NT2/D1 (cell line): ENCODE measurements around the gene FFAR1.

Experiments
- YY1 ChIP-seq: IDR thresholded peaks from 2 replicates; pipeline ENCODE4 v1.6.1; 2011; ENCODE audit not compliant: insufficient read length, insufficient read depth
- ZNF274 ChIP-seq: IDR thresholded peaks from 2 replicates; pipeline ENCODE4 v1.6.1; 2011; ENCODE audit warnings: mild to moderate bottlenecking, low read depth, low read length

DNA sequence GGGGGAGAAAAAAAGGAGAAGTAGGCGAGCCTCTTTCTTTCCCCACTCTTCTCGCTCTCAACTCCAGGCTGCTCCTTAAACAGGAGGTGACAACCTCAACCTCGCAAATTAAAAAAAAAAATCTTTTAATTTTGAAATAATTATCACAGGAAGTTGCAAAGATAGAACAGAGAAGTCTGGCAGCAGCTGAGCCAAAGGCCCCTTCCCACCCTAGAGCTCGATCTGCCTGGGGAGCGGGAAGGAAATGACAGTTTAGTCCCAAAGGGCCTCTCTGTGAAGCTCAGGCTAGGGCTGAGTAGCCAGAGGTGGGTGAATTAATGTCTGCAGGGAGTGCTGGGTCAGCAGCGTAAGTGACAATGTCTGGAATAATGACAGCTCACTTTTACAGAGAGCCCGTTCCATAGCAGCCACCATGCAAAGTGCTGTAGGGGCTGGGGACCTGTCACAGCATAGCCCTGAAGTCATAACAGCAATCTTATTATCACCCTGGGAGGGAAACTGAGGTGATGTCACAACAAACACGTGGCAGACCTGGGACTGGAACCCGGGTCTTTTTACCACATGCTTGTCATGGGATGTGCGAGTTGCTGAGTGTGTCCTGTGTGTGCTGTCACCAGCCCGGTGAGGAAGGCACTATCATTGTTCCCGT is 27.5 kb upstream of the FFAR1 start:
- TF ChIP-seq YY1 (no peak), ZNF274 (no peak)
